ENCODE measurements around the gene PDYN.

PDYN gene

DNA sequence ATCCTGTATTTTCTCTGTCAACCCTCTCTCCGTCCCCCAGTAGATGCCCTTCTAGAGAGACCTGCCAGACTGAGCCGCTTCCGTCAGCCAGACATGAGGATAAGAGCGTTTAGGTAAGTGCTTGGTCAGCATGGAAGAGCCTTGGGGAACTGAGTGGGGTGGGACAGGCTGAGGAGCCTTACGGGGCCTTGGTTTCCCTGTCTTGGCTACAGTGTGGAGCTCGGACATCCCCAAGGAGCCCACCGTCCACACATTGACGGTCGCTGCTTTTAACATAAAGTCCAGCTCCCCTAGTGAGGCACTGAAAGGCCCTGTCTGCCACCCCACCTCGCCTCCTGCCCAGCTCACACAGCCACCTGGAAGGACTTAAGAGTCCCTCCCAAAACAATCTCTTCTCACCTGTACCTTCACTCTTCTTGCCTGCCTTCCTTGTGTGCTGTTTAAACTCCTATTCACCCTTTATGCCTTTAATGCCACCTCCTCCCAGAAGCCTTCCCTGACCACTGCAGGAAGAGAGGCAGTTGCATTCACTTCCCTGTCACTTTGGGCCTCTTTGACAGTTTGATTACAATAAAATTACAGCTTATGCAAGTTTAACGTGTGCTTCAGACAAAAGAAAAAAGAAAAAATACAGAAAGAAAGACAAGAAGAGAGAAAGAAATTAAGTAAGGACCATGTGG lies 42.3 kb downstream of the PDYN start:
- DNase-seq (ENCODE audit: low read depth in 2 of 2) = no peak

DNA sequence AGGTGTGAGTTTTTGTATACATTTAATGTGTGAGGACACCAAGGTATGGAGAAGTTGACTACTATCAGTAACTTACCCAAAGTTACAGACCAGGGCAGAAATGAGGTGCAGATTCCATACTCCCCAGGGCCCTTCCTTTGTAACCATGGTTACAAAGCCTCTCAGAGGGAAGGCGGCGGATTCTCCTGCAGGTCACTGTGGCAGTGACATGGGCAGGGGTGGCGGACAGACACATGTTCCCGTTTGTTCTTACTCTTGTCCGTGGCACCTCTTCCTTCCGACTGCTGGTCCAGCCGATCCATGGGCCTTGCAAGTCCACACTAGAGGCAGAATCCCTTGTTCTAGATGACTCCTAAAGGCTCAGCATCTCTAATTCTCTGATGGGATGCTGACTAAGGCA lies 43.0 kb downstream of the PDYN start:
- no peak for DNase-seq (ENCODE audit: low read depth in 2 of 2)

DNA sequence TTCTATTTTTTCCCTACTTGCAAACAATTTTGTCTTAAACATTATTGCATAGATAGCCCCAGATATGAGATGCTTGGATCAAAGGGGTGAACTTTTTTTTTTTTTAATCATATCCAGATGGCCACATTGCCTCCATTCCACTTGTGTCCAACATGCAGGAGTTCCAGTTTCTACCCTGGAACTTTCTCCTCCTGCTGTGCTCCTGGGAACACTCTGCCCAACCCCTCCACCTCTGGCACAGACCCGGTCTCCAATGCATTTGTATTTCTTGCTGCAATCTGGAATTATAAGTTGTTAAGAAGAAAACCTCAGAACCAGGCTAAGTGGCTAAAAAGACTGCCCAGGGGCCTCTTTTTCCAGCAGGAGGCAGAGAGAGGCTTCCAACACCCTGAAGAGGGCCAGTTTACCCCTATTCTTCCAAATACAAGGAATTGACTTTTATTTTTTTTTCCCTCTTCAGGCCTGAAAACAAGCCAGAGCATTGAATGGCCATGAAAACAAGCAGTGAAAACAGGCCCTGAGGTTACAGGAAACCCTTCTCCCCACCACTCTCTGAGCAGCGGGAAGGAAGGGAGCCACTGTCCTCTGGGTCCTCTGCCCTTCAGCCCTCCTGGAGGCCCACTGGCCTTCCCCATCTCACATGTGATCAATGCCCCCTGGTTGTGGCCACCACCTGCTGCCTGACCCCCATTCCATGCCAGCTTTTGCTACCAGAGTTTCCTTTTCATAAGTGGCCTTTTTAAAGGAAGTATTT lies 44.3 kb downstream of the PDYN start:
- DNase-seq (ENCODE audit: low read depth in 2 of 2) = no peak

DNA sequence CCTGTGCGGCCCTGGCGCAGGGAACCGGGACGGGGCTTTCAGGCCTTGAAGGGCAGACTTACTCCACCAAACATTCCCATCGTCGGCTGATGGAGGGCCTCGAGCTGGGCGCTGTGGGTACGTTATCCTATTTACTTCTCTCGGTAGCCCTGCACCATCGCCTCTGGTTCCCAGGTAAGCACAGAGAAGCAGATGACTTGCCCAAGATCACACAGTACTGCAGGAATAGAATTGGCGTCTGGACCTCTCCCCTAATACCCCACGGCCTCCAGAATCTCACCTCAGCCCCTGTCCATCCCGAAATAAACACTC lies 46.4 kb downstream of the PDYN start:
- DNase-seq (ENCODE audit: low read depth in 2 of 2) = no peak

DNA sequence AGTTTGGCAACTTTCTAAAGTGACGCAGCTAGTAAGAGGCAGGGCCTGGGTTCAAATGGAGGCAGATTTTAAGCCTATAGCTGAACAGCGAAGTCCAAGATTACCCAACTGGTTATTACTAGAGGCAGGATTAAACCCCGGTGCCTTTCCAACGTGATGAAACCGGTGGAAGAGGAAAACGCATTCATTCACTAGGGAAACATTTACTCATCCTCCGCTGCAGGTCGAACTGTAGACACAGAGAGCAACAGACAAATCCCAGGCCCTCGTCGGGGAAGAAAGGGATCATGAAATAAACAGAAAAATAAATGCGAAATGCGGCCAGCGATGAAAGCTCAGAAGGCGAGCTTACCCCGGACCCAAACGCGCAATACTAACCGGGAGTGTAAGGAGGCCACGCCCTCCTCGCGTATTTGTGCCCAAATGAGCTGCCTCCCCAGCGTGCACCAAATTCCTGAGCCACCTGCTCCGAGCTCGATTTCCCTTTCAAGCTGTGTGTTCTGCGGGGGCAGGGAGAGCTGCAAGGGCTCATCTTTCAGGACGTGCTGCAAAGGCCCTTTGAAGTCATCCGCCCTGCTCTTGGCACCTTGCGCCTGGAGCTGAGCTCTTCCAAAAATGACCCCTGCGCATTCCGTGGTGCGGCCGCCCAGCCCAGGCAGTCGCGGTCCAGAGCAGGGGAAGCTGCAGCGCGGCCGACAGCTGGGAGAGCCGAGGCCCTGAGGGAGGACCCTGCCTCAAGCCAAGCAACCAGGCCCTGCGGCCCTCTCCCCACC lies 46.9 kb downstream of the PDYN start:
- DNase-seq (ENCODE audit: low read depth in 2 of 2) = no peak

DNA sequence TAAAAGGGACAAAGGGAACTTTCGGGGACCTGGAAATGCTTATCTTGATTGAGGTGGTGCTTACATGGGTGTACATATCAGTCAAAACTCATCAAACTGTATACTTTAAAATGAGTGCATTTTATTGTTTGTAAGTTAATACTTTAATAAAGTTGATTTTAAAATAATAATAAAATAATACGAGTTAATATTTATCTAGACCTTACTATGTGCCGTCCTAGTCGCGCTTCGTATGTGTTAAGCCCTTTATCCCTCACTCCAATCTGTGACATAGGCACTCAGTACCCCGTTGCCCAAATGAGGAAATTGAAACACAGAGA lies 47.5 kb downstream of the PDYN start:
- DNase-seq (ENCODE audit: low read depth in 2 of 2) = no peak

DNA sequence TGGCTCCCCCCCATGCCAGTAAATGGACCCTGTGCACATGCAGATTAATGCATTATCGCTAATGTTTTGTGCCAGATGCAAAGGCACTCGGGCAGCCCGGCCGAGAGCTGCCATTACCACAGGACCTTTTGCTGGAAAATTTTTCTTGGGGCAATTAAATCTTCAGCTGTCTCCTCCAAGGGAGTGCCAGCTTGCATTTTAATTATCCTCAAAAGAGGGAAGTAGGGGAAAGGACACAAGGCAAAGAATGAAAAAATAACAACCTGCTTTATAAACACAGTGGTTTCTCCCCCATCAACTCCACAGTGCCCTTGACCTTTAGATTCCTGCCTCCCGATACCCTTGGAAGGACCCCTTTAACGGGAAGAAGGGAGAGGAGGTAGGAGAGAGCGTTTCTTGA lies 48.2 kb downstream of the PDYN start:
- DNase-seq (ENCODE audit: low read depth in 2 of 2) = no peak

DNA sequence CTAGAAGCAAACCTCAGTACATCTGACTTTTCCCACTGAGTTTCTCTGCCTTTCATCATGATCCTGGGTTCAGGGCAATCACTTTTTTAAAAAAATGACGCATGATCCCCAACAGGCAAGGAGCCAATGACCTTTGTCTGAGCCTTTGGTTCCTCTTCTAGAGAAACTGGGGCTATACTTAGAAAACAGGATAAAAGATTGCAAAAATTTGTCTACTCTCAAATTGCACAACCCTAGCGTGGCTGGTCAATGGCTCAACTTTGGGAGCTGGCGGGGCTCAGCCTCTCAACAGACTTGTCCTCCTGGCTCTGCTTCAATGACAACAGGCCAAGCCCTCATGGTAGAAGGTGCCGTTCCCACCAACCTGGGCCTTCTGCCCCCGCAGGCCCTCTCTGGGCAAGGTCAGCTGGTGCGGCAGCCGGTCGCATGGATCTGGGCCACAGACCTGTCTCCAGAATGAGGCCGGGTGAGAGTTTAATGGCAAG lies 48.7 kb downstream of the PDYN start:
- DNase-seq (ENCODE audit: low read depth in 2 of 2) = no peak

DNA sequence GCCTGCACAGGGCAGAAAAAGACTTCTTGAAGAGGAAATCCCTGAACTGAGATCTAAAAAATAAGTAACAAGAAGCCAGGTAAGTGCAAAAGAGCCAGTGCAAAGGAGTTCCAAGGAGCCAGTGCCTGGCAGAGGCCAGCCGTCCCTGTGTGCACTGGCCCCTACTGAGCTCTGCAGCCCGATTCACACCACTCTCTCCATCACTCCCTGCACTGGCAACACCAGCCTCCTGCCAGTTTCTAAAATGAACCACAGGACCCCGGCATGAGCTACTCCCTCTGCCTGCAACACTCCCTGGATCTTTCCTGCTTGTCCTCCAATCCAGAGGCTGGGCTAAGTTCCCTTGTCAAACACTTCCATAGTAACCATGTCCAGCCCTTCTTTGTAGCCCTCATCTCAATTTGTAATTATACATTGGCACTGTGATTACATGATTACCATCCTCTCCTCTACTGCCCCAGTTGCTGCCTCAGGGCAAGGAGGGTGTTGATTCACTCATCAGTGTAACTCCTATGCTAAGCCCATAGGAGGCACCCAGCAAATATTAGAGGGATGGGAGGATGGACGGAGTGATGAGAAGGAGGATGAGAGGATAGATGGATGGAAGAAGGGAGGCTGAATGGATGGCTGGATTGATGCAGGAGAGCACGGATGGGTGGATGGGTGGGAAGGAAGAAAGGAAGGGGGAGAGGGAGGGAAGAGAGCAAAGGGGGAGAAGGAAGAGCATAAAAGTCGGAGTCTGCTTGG lies 49.3 kb downstream of the PDYN start:
- no peak for DNase-seq (ENCODE audit: low read depth in 2 of 2)

DNA sequence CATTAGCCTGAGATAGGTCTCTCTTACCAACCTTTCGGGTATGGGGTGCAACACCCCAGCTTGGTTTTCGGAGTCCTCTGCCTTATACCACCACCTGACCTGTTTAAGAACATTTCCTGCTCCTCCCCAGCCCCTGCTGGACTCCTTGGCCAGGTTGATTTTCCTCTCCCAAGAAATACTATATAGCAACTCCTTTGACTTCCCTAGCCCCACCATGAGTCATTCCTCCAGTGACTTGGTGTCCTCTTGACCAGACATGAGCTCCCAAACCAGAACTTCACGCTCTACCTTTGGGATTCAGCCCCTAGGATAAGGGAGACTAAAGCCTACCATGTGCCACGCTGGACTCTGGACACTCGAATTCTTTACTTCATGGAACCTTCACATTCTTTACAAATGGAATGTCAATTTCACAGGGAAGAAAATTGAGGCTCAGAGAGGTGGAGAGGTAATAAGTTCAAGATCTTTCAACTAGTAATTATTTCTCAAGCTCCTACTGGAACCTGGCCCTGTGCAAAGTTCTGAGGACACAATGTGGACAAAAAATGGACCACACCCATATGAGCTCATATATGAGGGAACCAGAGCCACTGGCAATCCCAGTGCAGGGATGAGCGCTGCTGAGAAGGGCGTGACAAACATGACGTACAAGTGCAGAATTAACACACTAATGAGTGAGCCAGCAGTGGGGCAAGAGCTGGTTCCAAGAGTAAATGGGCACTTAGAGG lies 50.4 kb downstream of the PDYN start:
- DNase-seq (ENCODE audit: low read depth in 2 of 2) = no peak

DNA sequence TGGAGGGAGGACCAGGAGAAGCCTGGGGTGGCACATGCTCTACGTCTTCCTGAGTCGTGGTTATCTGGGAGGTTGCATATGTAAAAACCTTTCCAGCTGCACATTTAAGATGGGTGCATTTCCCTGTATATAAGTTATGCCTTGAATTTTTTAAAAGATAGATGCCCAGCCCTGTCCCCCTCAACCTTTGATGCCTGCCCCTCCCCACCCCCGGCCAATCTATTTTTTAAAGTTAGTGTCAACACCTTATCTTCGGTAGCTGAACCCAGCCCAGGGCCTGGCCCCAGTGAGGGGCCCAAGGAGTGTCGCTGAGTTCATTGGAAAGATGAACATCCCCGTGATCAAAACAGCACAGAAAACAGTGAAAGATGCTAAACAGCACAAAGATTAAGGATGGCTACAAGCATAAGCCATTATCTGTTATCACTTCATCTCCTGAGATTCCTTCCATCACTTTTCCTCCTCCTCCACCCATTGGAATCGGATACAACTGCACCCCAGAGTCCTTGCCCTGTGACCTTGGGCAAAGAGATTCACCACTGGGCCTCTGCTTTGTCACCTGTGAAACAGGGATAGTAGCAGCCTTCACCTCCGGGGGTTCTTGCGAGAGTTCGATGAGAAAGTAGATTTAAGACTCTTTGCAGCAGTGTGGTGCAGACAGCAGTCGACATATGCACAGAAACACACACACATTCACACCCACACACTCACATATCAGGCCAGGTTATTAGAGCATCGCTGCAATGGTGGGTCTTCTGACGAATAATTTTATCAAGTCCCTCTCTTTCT lies 51.2 kb downstream of the PDYN start:
- DNase-seq (ENCODE audit: low read depth in 2 of 2) = no peak

DNA sequence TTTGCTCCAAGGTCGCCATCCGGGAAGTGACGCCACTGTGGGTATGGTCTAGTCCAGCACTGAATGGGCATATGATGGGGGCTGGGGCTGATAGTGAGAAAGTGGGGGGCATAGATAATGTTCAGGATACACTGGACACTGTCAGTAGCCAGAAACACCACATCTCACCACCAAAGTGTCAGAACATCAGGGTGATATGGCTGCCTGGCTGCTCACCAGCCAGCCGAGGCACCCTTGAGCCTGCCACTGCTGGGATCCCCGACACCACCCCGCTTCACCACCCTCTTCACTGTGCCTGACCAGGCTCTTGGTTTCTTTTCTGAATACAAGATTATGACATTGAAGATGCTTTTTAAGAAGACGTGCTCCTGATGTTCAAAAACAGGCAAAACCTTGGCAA lies 51.8 kb downstream of the PDYN start:
- no peak for DNase-seq (ENCODE audit: low read depth in 2 of 2)

DNA sequence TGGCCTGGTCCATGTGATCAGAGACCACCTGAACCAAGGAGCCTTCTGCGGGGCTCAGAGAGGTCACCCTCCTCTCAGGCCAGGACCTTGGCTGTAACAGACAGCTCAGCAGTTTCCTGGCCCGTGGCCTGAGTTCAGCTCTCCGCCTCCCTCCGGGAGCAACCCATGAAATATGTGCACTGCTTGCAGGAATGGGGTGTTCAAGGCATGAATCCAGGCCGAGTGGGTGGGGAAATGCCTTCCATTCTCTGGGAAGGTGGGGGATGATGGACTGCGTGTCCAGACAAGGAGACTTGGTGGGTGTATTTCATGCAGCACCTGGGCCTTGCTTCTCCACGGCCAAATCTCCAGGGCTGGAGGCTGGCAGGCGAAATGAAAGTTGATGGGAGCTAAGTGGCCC lies 52.6 kb downstream of the PDYN start:
- DNase-seq (ENCODE audit: low read depth in 2 of 2) = no peak

DNA sequence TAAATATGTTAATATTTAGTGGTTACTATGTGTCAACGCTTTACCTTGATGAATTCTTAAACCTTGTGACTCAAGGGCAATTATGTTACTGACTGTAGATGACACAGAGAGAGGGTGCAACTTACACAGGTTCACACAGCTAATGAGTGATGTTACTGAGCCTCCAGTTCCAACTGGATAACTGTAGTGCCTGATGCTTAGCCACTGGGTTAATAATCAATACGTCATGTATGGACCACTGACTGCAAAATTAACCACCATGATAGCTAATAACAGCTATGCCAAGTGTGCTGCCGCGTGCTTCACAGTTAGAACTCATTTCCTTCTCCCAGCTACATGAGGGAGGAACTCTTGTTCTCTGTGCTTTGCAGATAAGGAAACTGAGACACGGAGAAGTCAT lies 53.3 kb downstream of the PDYN start:
- no peak for DNase-seq (ENCODE audit: low read depth in 2 of 2)

DNA sequence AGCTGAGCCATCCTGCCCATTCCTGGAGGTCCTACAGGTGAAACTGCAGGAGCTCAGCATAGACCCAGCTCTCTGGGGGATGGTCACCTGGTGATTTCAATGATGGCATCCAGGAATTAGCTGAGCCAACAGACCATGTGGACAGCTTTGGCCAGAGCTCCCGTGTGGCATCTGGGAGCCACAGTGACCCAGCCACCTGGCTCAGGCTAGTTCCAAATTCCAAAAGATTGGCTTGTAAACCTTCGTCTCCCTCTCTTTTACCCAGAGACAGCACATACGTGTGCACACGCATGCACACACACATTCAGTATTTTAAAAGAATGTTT lies 54.6 kb downstream of the PDYN start:
- no peak for DNase-seq (ENCODE audit: low read depth in 2 of 2)

DNA sequence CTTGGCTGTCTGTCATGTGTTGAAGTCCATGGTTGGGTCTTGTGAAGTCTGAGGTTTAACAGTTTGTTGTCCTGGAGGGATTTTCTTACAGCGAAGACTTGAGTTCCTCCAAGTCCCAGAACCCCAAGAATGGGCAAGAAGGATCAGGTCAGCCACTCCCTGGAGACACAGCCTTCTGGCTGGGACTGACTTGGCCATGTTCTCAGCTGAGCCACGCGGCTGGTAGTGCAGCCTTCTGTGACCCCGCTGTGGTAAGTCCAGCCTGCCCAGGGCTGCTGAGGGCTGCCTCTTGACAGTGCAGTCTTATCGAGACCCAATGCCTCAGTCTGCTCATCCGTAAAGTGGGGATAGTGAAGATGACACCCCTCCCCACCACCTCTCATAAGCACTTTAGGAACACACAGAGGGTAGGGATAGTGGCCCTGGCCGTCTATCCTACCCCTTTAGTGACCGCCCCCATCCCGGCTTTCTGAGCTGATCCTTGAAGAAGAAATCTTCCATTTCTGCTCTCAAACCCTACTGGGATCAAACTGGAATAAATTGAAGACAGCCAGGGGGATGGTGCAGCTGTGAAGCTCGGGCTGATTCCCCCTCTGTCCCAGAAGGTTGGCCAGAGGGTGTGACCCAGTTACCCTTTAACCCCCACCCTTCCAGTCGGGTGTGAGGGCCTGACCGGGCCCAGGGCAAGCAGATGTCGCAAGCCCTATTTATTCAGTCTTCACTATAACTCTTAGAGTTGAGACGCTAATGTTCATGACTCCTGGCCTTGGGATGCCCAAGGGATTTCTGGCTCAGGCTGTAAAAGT lies 55.2 kb downstream of the PDYN start:
- DNase-seq (ENCODE audit: low read depth in 2 of 2) = no peak

DNA sequence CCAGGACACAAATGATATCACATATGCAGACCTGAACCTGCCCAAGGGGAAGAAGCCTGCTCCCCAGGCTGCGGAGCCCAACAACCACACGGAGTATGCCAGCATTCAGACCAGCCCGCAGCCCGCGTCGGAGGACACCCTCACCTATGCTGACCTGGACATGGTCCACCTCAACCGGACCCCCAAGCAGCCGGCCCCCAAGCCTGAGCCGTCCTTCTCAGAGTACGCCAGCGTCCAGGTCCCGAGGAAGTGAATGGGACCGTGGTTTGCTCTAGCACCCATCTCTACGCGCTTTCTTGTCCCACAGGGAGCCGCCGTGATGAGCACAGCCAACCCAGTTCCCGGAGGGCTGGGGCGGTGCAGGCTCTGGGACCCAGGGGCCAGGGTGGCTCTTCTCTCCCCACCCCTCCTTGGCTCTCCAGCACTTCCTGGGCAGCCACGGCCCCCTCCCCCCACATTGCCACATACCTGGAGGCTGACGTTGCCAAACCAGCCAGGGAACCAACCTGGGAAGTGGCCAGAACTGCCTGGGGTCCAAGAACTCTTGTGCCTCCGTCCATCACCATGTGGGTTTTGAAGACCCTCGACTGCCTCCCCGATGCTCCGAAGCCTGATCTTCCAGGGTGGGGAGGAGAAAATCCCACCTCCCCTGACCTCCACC lies 56.4 kb downstream of the PDYN start:
- no peak for DNase-seq (ENCODE audit: low read depth in 2 of 2)

DNA sequence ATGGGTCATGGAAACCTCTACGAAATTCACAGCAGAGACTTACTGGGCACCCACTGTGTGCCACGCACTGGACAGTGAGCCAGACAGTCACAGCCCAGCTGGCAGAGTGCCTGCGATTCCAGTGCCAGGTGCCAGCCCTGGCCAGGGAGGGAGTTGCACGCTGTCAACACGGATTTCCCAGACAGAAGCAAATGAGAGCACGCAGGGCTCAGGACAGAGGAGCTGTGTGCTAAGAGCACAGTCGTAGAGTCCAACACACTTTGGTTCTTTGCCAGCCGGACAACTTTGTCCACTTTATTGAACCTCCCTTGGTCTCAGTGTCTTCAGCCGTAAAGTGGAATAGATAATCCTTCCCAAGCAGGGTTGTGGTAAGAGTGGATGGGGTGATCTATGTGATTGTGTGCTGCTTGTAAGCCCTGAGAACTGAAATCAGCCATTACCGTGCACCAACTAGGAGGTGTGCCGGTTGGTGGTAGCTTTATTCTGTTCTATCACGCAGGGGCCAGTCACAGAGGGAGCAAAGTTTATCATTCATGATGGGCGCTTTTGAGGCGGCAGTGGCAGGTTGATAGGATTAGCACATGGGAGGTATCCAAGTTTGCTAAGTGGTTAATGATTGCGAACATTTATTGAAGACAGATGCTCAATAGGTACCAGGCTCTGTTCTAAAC lies 58.0 kb downstream of the PDYN start:
- DNase-seq (ENCODE audit: low read depth in 2 of 2) = no peak
